T-helper 1 cell treated with Interleukin-12 subunit alpha and Interleukin-12 subunit beta and Interleukin-4 antibody, amounts not matched to agents 30 ng/mL and 1 ng/mL, for 36 hours (primary cell): ENCODE measurements around the gene CACNA2D4. TPM values are rescaled to one million over a fixed set of nuclear protein-coding genes. Genes with fewer than 3 reads are reported as not detected.

Experiments used
- intact Hi-C: fragments of 100-400 bp; cut with micrococcal nuclease; formaldehyde crosslinking; loops from one replicate; pipeline ENCODE4 v1.15.1; 2024
- total RNA-seq: library from RNA; stranded (reverse); gene quantifications from 2 replicates; pipeline ENCODE4 v1.2.3, GENCODE V29; 2022

Gene CACNA2D4
- total RNA-seq, 1 donor from 2014 or later = 15.1 TPM

DNA sequence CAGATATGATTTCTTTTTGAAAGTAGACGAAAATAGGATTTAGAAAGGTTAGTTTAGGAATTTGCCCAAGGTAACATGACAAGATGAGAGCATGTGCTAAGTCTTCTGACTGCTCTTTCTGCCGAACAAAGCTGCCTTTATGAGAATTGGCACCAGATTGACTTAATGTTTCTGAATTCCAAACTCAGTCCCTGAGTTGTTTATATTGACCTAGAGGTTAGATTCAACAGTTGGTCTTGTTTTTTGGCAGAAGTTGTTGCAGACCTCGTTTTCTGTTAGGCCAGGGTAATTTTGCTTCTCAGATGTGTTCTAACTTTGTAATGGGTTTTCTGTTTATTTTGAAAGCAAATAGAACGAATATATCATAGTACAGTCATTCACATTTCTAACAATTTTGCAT is 159.6 kb downstream of the CACNA2D4 start:
- intact Hi-C loops = no loop called here

DNA sequence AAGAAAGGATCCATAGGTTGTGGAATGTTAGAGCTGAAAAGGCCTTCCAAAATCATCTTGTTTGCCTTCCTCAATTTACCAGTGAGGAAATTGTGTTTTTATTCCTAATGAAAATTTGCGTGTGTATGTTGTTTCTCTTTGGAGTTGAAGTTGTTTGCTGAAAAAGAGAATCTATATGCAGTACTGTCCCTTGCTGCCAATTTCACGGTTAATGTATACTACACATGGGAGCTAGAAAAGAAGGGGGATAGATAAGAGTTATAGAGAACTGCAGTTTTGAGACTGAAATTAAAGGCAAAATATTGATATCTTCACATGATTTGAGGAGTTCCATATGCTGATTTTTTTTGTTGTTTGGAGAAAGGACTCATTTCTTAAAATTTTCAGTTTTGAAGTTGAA is 160.1 kb downstream of the CACNA2D4 start:
- intact Hi-C loops = no loop called here

DNA sequence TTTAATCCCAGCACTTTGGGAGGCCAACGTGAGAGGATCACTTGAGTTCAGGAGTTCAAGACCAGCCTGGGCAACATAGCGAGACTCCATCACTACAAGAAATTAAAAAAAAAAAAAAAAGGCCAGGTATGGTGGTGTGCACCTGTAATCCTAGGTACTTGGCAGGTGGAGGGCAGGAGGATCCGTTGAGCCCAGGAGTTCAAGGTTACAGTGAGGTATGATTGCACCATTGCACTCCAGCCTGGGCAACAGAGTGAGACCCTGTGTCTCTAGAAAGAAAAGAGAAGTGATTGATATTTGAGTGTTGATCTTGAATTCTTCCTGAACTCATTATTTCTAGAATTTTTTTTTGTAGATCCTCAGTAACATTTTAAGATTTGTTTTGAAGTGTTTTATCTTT is 168.2 kb downstream of the CACNA2D4 start:
- intact Hi-C loops = no loop called here

DNA sequence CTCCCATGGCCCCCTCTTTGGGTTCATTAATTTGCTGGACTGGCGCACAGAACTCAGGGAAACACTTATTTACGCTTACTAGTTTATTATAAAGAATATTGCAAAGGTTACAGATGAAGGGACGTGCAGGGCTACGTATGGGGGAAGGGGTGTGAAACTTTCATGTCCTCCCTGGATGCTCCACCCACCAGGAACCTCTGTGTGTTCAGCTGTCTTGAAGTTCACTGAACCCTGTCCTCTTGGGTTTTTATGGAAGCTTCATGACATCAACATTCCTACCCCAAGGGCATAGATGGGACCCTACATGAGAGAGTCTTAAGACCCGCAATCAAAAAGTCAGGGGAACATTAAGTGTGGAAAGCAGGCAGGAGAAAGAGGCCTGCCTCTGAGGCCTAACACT is 169.4 kb downstream of the CACNA2D4 start:
- intact Hi-C loops = no loop called here

DNA sequence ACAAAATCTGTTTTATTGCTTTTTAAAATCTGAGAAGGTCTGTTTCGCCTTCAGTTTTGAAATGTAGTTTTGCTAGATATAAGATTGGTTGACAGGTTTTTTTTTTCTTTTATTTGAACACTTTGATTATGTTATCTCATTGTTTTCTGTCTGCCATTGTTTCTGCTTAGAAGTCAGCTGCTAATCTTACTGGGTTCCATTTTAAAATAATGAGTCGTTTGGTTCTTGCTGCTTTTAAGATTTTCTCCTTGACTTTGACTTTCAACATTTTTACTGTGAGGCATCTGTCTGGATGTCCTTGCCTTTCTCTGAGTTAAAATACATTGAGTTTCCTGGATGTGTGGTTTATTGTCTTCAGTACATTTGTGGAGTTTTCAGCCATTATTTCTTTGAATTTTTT is 170.8 kb downstream of the CACNA2D4 start:
- intact Hi-C loops = no loop called here

DNA sequence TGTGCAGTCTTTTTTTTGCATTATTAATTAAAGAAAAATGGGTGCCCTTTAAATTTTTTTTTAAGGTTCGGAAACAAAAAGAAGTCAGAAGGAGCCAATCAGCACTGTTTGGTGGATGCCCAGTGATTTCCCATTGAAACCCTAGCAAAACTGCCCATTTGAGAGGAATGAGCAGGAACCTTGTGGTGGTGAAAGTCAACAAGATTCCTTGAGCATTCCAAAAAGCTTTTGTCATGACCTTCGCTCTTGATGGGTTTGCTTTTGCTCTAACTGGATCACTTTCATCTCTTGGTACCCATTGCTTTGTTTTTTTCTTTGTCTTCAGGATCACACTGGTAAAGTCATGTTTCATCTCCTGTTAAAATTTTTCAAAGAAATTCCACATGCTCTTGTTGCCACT is 173.5 kb downstream of the CACNA2D4 start:
- intact Hi-C loops = no loop called here

Other genes with a start within 250 kb of the CACNA2D4 start
- gene ADIPOR2, start 227.6 kb downstream of the CACNA2D4 start, total RNA-seq = 55.8 and 58.0 TPM in 2 replicates
- gene LRTM2, start 98.1 kb downstream of the CACNA2D4 start, total RNA-seq = 0.41 TPM in 1 of 2 replicates, not detected in the other
- 16.2 and 16.5 TPM in 2 replicates for gene DCP1B, start 85.8 kb upstream of the CACNA2D4 start, total RNA-seq
- 0.42 and 0.54 TPM in 2 replicates for gene CACNA1C, start 134.3 kb upstream of the CACNA2D4 start, total RNA-seq